H9 (cell line): Measurements from ENCODE around the gene WSCD2. TPM values are rescaled to one million over a fixed set of nuclear protein-coding genes. Genes with fewer than 3 reads are reported as not detected.

Source experiments
- DNase-seq: peaks from one replicate; pipeline ENCODE4 v3.0.0-alpha.2; 2017
- H2AFZ ChIP-seq: one replicate; pipeline ENCODE4 v1.6.1; 2013; ENCODE audit warnings: mild to moderate bottlenecking, low read length, control low read depth, moderate library complexity
- H2AK5ac ChIP-seq: 2 replicates; pipeline ENCODE4 v1.6.1; 2013; ENCODE audit warnings: low read length, control low read depth, mixed read lengths; ENCODE audit not compliant: insufficient read length
- H2BK120ac ChIP-seq: one replicate; pipeline ENCODE4 v1.6.1; 2013; ENCODE audit warnings: low read depth, mild to moderate bottlenecking, low read length, control low read depth, inconsistent platforms; ENCODE audit not compliant: poor library complexity, severe bottlenecking
- H2BK12ac ChIP-seq: 2 replicates; pipeline ENCODE4 v1.6.1; 2013; ENCODE audit warnings: low read length, control low read depth, mixed read lengths, low read depth; ENCODE audit not compliant: insufficient read length
- H2BK15ac ChIP-seq: 2 replicates; pipeline ENCODE4 v1.6.1; 2013; ENCODE audit warnings: low read depth, low read length, control low read depth
- H2BK20ac ChIP-seq: one replicate; pipeline ENCODE4 v1.6.1; 2013; ENCODE audit warnings: low read depth, mild to moderate bottlenecking, low read length, control low read depth, inconsistent platforms; ENCODE audit not compliant: poor library complexity, severe bottlenecking
- H2BK5ac ChIP-seq: 2 replicates; pipeline ENCODE4 v1.6.1; 2013; ENCODE audit warnings: low read length, control low read depth, mixed read lengths; ENCODE audit not compliant: insufficient read length
- H3K14ac ChIP-seq: 2 replicates; pipeline ENCODE4 v1.6.1; 2013; ENCODE audit warnings: low read length, control low read depth; ENCODE audit not compliant: insufficient read depth
- H3K18ac ChIP-seq: 2 replicates; pipeline ENCODE4 v1.6.1; 2013; ENCODE audit warnings: low read depth, mild to moderate bottlenecking, mixed read lengths, low read length, control low read depth; ENCODE audit not compliant: insufficient read length
- H3K23ac ChIP-seq: 2 replicates; pipeline ENCODE4 v1.6.1; 2013; ENCODE audit warnings: low read length, control low read depth, mixed read lengths, low read depth; ENCODE audit not compliant: insufficient read length
- H3K23me2 ChIP-seq: 2 replicates; pipeline ENCODE4 v1.6.1; 2013; ENCODE audit warnings: low read depth, mild to moderate bottlenecking, mixed read lengths, low read length, control low read depth; ENCODE audit not compliant: insufficient read length, poor library complexity, severe bottlenecking
- H3K27ac ChIP-seq: 2 replicates; pipeline ENCODE4 v1.5.1; 2013; ENCODE audit warnings: low read length, control low read depth, mixed read lengths, low read depth; ENCODE audit not compliant: insufficient read length
- H3K27me3 ChIP-seq: 2 replicates; pipeline ENCODE4 v1.6.1; 2013; ENCODE audit warnings: low read length, control low read depth, inconsistent platforms; ENCODE audit not compliant: insufficient read depth
- H3K4ac ChIP-seq: 2 replicates; pipeline ENCODE4 v1.6.1; 2013; ENCODE audit warnings: low read depth, mild to moderate bottlenecking, control low read depth, inconsistent platforms, low read length, moderate library complexity
- H3K4me1 ChIP-seq: 2 replicates; pipeline ENCODE4 v1.6.1; 2013; ENCODE audit warnings: low read length, control low read depth, inconsistent platforms; ENCODE audit not compliant: insufficient read depth
- H3K4me2 ChIP-seq: 2 replicates; pipeline ENCODE4 v1.6.1; 2013; ENCODE audit warnings: low read length, control low read depth, mixed read lengths; ENCODE audit not compliant: insufficient read length, insufficient read depth
- H3K56ac ChIP-seq: 2 replicates; pipeline ENCODE4 v1.6.1; 2013; ENCODE audit warnings: low read depth, mild to moderate bottlenecking, mixed read lengths, low read length, control low read depth; ENCODE audit not compliant: insufficient read length
- H3K79me1 ChIP-seq: 2 replicates; pipeline ENCODE4 v1.6.1; 2013; ENCODE audit warnings: low read depth, mild to moderate bottlenecking, moderate library complexity, low read length, control low read depth, inconsistent platforms; ENCODE audit not compliant: insufficient read depth, poor library complexity, severe bottlenecking
- H3K79me2 ChIP-seq: 2 replicates; pipeline ENCODE4 v1.6.1; 2013; ENCODE audit warnings: low read length, control low read depth, inconsistent platforms; ENCODE audit not compliant: insufficient read depth
- H3K9ac ChIP-seq: 2 replicates; pipeline ENCODE4 v1.6.1; 2013; ENCODE audit warnings: low read length, control low read depth, mixed read lengths; ENCODE audit not compliant: insufficient read length; ENCODE audit errors: extremely low read depth
- H3K9me3 ChIP-seq: one replicate; pipeline ENCODE4 v1.6.1; 2013; ENCODE audit warnings: low read depth, low read length, inconsistent platforms; ENCODE audit not compliant: control insufficient read depth
- H3T11ph ChIP-seq: one replicate; pipeline ENCODE4 v1.6.1; 2013; ENCODE audit warnings: mild to moderate bottlenecking, low read length, control low read depth, inconsistent platforms
- H4K20me1 ChIP-seq: one replicate; pipeline ENCODE4 v1.6.1; 2013; ENCODE audit not compliant: control insufficient read depth, insufficient read length, insufficient read depth
- H4K5ac ChIP-seq: 2 replicates; pipeline ENCODE4 v1.6.1; 2013; ENCODE audit warnings: low read depth, mild to moderate bottlenecking, mixed read lengths, low read length, control low read depth; ENCODE audit not compliant: insufficient read length
- H4K8ac ChIP-seq: replicated peaks from 2 replicates; pipeline ENCODE4 v1.6.1; 2013; ENCODE audit warnings: low read length, control low read depth, mixed read lengths, low read depth; ENCODE audit not compliant: insufficient read length
- H4K91ac ChIP-seq: 2 replicates; pipeline ENCODE4 v1.6.1; 2013; ENCODE audit warnings: low read depth, mild to moderate bottlenecking, moderate library complexity, mixed read lengths, low read length, control low read depth; ENCODE audit not compliant: insufficient read length
- H3K27ac Mint-ChIP-seq, 3 experiments: 2 replicates in 2 of 3; 3 replicates in 1 of 3; pipeline ENCODE4 v1.8.0; 2020 to 2021; ENCODE audit warnings: mixed read lengths in 3 of 3, mild to moderate bottlenecking in 1 of 3, moderate library complexity in 1 of 3
- H3K27me3 Mint-ChIP-seq: 2 replicates; pipeline ENCODE4 v1.8.0; 2021; ENCODE audit warnings: low read depth, mild to moderate bottlenecking, moderate library complexity, mixed read lengths
- H3K36me3 Mint-ChIP-seq, 3 experiments: 2 replicates in 2 of 3; 3 replicates in 1 of 3; pipeline ENCODE4 v1.8.0; 2020 to 2021; ENCODE audit warnings: low read depth in 3 of 3, mixed read lengths in 3 of 3; ENCODE audit not compliant: insufficient read depth in 1 of 3
- H3K4me1 Mint-ChIP-seq, 2 experiments: 2 replicates each; pipeline ENCODE4 v1.8.0; 2020; ENCODE audit warnings: mixed read lengths in 2 of 2
- H3K4me3 Mint-ChIP-seq, 2 experiments: 2 replicates in 1 of 2; 3 replicates in 1 of 2; pipeline ENCODE4 v1.8.0; 2020 to 2021; ENCODE audit warnings: mild to moderate bottlenecking in 2 of 2, mixed read lengths in 2 of 2, moderate library complexity in 1 of 2
- H3K9me3 Mint-ChIP-seq, 2 experiments: 2 replicates in 1 of 2; 3 replicates in 1 of 2; pipeline ENCODE4 v1.8.0; 2020; ENCODE audit warnings: mild to moderate bottlenecking in 2 of 2, mixed read lengths in 2 of 2, moderate library complexity in 1 of 2
- WGBS: extraction: QIAGEN DNeasy Blood & Tissue Kit; methylation state at CpG from one replicate; pipeline ENCODE4 v1.1.7; 2013; ENCODE audit warnings: missing lambda C conversion rate, low lambda C conversion rate, mixed read lengths; ENCODE audit not compliant: insufficient read length; ENCODE audit errors: extremely low coverage; 5-methylcytosine and 5-hydroxymethylcytosine counted together
- total RNA-seq: library from RNA; stranded (reverse); gene quantifications from 2 replicates; pipeline ENCODE4 v1.2.1, GENCODE V29; 2021
- TF ChIP-seq, protein P1 (sequence below): fragments of 200-600 bp; sonication (generic); conservative IDR thresholded peaks from 3 replicates; pipeline ENCODE4 v1.8.0; 2021; ENCODE audit warnings: antibody characterized with exemption, mild to moderate bottlenecking

The WSCD2 gene
- total RNA-seq, 1 experiment from 2014 or later: 0.92 TPM

DNA sequence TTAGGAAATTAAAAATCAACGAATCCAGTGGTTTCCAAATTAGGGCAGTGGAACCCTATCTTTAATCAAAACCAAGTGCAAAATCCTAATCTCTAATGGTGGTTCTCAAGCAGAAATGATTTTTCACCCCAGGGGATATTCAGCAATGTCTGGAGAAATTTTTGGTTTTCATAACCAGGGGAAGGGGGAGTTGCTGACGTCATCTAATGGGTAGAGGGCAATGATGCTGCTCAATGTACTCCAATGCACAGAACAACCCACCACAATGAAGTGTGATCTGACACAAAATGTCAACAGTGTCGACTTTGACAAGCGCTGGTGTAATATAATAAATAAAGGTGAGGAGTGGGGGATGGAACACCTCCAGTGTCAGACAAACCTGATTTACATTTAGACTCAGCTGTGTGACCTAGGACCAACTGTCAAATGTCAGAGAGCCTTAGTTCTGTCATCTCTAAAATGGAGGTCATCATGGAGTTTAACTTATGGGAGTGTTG lies 128.6 kb downstream of the WSCD2 start:
- Histone ChIP-seq H3K79me2 (no peaks in the 10 kb centered on the region), H4K5ac (no peak overlapping the region), H3K4ac (no peak overlapping the region), H3K79me1 (no peaks in the 10 kb centered on the region), H3K56ac (no peak overlapping the region), H2AFZ (no peak overlapping the region), H4K91ac (no peak overlapping the region), H4K20me1 (no peaks in the 10 kb centered on the region), H3K4me1 (peaks cover 7% of the 10 kb centered on the region), H3T11ph (no peak overlapping the region), H2BK5ac (no peak overlapping the region), H2BK12ac (no peak overlapping the region), H3K23ac (no peak overlapping the region), H3K18ac (no peak overlapping the region), H4K8ac (no peak overlapping the region), H3K4me2 (no peak overlapping the region), H3K23me2 (no peaks in the 10 kb centered on the region), H3K14ac (no peak overlapping the region), H3K9ac (no peak overlapping the region), H2BK120ac (no peak overlapping the region), H2BK15ac (no peak overlapping the region), H3K27me3 (no peaks in the 10 kb centered on the region), H2AK5ac (no peak overlapping the region), H2BK20ac (no peak overlapping the region), H3K9me3 (peaks cover 6% of the 10 kb centered on the region), H3K27ac (no peak overlapping the region)
- Mint-ChIP-seq H3K27ac (no peak overlapping the region), H3K9me3 (peaks cover 23 to 35% of the 10 kb centered on the region in 2 experiments), H3K4me1 (peaks cover 21 to 23% of the 10 kb centered on the region in 2 experiments), H3K27me3 (peaks cover 9% of the 10 kb centered on the region), H3K36me3 (peaks cover 8 to 28% (median 15%) of the 10 kb centered on the region in 3 experiments), H3K4me3 (no peak overlapping the region)
- WGBS: no CpG with 5 or more reads among the region's 4 CpGs
- TF ChIP-seq, protein P1, sequence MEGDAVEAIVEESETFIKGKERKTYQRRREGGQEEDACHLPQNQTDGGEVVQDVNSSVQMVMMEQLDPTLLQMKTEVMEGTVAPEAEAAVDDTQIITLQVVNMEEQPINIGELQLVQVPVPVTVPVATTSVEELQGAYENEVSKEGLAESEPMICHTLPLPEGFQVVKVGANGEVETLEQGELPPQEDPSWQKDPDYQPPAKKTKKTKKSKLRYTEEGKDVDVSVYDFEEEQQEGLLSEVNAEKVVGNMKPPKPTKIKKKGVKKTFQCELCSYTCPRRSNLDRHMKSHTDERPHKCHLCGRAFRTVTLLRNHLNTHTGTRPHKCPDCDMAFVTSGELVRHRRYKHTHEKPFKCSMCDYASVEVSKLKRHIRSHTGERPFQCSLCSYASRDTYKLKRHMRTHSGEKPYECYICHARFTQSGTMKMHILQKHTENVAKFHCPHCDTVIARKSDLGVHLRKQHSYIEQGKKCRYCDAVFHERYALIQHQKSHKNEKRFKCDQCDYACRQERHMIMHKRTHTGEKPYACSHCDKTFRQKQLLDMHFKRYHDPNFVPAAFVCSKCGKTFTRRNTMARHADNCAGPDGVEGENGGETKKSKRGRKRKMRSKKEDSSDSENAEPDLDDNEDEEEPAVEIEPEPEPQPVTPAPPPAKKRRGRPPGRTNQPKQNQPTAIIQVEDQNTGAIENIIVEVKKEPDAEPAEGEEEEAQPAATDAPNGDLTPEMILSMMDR: no peak
- no peak for DNase-seq
